Measurements from ENCODE around the gene FNIP2.
A peak's percentile ranks its signal among the peaks of the same experiment; 100 is the strongest.
"Not testable (repeated sequence)": the region's sequence is repeated elsewhere in the genome, so short reads cannot be mapped to it uniquely, and the experiment has no call there.

Gene FNIP2

DNA sequence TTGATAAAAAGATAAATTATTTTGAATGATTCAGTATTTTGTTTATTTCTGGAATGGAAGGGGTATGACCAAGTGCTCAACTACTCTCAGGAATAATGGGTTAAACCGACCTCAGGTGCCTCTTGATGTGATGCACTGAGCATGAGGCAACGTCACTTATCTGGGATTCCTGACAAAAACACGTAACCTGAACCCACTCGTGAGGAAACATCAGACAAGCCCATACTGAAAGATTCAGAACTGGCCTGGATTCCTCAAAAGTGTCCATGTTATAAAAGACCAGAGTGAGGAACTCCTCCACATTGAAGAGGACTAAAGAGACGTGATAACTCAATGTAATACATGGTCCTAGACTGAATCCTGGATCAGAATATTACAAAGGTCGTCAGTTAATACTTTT, 144.0 kb downstream of the FNIP2 start:
- peaks cover 4% of the 10 kb centered on the region for H3K4me1 ChIP-seq (ENCODE audit: control insufficient read depth, insufficient read depth, low read length)

DNA sequence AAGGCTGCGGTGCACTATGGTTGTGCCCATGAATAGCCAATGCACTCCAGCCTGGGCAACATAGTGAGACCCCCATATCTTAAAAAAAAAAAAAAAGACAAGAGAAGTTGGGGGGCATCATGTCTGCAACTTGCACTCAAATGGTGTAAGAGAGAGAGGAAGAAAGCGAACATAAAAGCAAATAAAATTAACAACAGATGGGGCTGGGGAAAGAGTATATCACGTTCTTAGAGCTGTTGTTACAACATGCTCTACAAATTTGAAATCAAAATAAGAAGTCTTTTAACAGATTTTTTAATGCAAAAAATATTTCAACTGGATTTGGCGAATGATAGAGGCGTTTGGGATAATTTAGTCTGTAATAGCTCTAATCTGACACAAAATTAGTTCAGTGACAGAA, 144.9 kb downstream of the FNIP2 start:
- Histone ChIP-seq H3K9me3 (ENCODE audit: control insufficient read depth in 2 of 2, low read length in 2 of 2) (no peaks in the 10 kb centered on the region), H3K4me3 (ENCODE audit: low read length in 2 of 2) (no peak overlapping the region), H3K27ac (ENCODE audit: low read length) (no peak overlapping the region), H3K36me3 (ENCODE audit: control insufficient read depth in 2 of 2, insufficient read depth in 2 of 2, low read length in 2 of 2) (no peaks in the 10 kb centered on the region), H3K9ac (ENCODE audit: low read length in 2 of 2) (no peak overlapping the region), H3K27me3 (ENCODE audit: control insufficient read depth in 1 of 2, insufficient read depth in 2 of 2, low read length in 2 of 2) (no peaks in the 10 kb centered on the region), H3K4me1 (ENCODE audit: control insufficient read depth, insufficient read depth, low read length) (peaks cover 4% of the 10 kb centered on the region)

More for the DNA sequence above, 144.0 kb downstream of the FNIP2 start:
- Histone ChIP-seq H3K9me3 (ENCODE audit: control insufficient read depth in 2 of 2, low read length in 2 of 2) (no peaks in the 10 kb centered on the region), H3K9ac (ENCODE audit: low read length in 2 of 2) (no peak overlapping the region), H3K27ac (ENCODE audit: low read length) (no peak overlapping the region), H3K36me3 (ENCODE audit: control insufficient read depth in 2 of 2, insufficient read depth in 2 of 2, low read length in 2 of 2) (no peaks in the 10 kb centered on the region), H3K4me3 (ENCODE audit: low read length in 2 of 2) (no peak overlapping the region), H3K27me3 (ENCODE audit: control insufficient read depth in 1 of 2, insufficient read depth in 2 of 2, low read length in 2 of 2) (no peaks in the 10 kb centered on the region)

- Histone ChIP-seq H3K27me3 (ENCODE audit: control insufficient read depth in 1 of 2, insufficient read depth in 2 of 2, low read length in 2 of 2) (no peaks in the 10 kb centered on the region), H3K4me1 (ENCODE audit: control insufficient read depth, insufficient read depth, low read length) (peaks cover 4% of the 10 kb centered on the region), H3K9ac (ENCODE audit: low read length in 2 of 2) (no peak overlapping the region), H3K4me3 (ENCODE audit: low read length in 2 of 2) (no peak overlapping the region), H3K27ac (ENCODE audit: low read length) (no peak overlapping the region), H3K36me3 (ENCODE audit: control insufficient read depth in 2 of 2, insufficient read depth in 2 of 2, low read length in 2 of 2) (no peaks in the 10 kb centered on the region), H3K9me3 (ENCODE audit: control insufficient read depth in 2 of 2, low read length in 2 of 2) (no peaks in the 10 kb centered on the region)
Measured at GRCh38 chr4:158914218-158914617, 145.4 kb downstream of the FNIP2 start.

DNA sequence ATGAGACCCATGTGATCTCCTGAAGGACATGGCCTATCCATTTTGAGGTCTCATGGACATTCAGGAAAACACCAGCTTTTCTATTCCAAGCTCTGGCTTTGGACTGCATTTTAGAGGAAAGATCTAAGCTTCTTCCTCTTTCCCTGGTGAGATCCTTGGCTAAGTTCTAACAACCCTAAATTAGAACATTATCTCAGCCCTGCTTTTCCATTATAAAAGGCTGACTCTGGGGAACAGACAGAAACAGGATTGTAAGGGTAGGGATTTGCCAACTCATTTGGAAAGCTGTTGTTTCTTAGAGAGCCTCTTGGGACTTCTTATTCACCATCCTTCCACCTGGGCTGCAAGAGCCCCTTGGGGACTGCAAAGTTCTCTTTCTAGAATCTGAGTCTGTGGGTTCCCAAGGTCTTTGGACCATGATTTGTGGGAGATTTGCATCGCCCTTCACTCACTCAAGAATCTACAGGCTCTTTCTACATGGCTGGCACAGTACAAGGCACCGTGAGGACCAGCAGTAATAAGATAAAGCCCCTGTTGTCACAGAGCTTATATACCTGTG, 146.9 kb downstream of the FNIP2 start:
- H3K9me3 ChIP-seq (ENCODE audit: control insufficient read depth in 2 of 2, low read length in 2 of 2), result no peaks in the 10 kb centered on the region
- H3K4me1 ChIP-seq (ENCODE audit: control insufficient read depth, insufficient read depth, low read length), result peaks cover 4% of the 10 kb centered on the region
- H3K27ac ChIP-seq (ENCODE audit: low read length), result no peak overlapping the region

GRCh38 chr4:158920452-158920996, 151.7 kb downstream of the FNIP2 start:
- H3K27ac ChIP-seq (ENCODE audit: low read length); H3K9ac ChIP-seq (ENCODE audit: low read length in 2 of 2); H3K4me3 ChIP-seq (ENCODE audit: low read length in 2 of 2); H3K4me1 ChIP-seq (ENCODE audit: control insufficient read depth, insufficient read depth, low read length); H3K9me3 ChIP-seq (ENCODE audit: control insufficient read depth in 2 of 2, low read length in 2 of 2); H3K36me3 ChIP-seq (ENCODE audit: control insufficient read depth in 2 of 2, insufficient read depth in 2 of 2, low read length in 2 of 2); H3K27me3 ChIP-seq (ENCODE audit: control insufficient read depth in 1 of 2, insufficient read depth in 2 of 2, low read length in 2 of 2): not testable (repeated sequence)

More for the DNA sequence above, 146.9 kb downstream of the FNIP2 start:
- peak overlapping the region in 1 of 2 donors; percentile 15 for H3K4me3 ChIP-seq (ENCODE audit: low read length in 2 of 2)
- H3K27me3 ChIP-seq (ENCODE audit: control insufficient read depth in 1 of 2, insufficient read depth in 2 of 2, low read length in 2 of 2), result no peaks in the 10 kb centered on the region
- no peak overlapping the region for H3K9ac ChIP-seq (ENCODE audit: low read length in 2 of 2)
- H3K36me3 ChIP-seq (ENCODE audit: control insufficient read depth in 2 of 2, insufficient read depth in 2 of 2, low read length in 2 of 2), result no peaks in the 10 kb centered on the region

DNA sequence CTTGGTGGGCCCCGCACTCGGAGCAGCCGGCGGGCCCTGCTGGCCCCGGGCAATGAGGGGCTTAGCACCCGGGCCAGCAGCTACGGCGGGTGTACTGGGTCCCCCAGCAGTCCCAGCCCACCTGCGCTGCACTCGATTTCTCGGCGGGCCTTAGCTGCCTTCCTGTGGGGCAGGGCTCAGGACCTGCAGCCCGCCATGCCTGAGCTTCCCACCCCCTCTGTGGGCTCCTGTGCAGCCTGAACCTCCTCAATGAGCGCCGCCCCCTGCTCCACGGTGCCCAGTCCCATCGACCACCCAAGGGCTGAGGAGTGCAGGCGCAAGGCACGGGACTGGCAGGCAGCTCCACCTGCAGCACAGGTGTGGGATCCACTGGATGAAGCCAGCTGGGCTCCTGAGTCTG, 158.9 kb downstream of the FNIP2 start:
- H3K4me1 ChIP-seq (ENCODE audit: control insufficient read depth, insufficient read depth, low read length); H3K9me3 ChIP-seq (ENCODE audit: control insufficient read depth in 2 of 2, low read length in 2 of 2); H3K36me3 ChIP-seq (ENCODE audit: control insufficient read depth in 2 of 2, insufficient read depth in 2 of 2, low read length in 2 of 2): not testable (repeated sequence)

GRCh38 chr4:158929939-158930638, 161.3 kb downstream of the FNIP2 start:
- no peak overlapping the region for H3K9ac ChIP-seq (ENCODE audit: low read length in 2 of 2)
- no peak overlapping the region for H3K27ac ChIP-seq (ENCODE audit: low read length)
- no peaks in the 10 kb centered on the region for H3K27me3 ChIP-seq (ENCODE audit: control insufficient read depth in 1 of 2, insufficient read depth in 2 of 2, low read length in 2 of 2)
- no peaks in the 10 kb centered on the region for H3K4me1 ChIP-seq (ENCODE audit: control insufficient read depth, insufficient read depth, low read length)
- H3K36me3 ChIP-seq (ENCODE audit: control insufficient read depth in 2 of 2, insufficient read depth in 2 of 2, low read length in 2 of 2), result no peaks in the 10 kb centered on the region
- H3K9me3 ChIP-seq (ENCODE audit: control insufficient read depth in 2 of 2, low read length in 2 of 2), result no peaks in the 10 kb centered on the region
- no peak overlapping the region for H3K4me3 ChIP-seq (ENCODE audit: low read length in 2 of 2)

More for the DNA sequence above, 158.9 kb downstream of the FNIP2 start:
- not testable (repeated sequence) for H3K4me3 ChIP-seq (ENCODE audit: low read length in 2 of 2); H3K27me3 ChIP-seq (ENCODE audit: control insufficient read depth in 1 of 2, insufficient read depth in 2 of 2, low read length in 2 of 2); H3K27ac ChIP-seq (ENCODE audit: low read length); H3K9ac ChIP-seq (ENCODE audit: low read length in 2 of 2)

DNA sequence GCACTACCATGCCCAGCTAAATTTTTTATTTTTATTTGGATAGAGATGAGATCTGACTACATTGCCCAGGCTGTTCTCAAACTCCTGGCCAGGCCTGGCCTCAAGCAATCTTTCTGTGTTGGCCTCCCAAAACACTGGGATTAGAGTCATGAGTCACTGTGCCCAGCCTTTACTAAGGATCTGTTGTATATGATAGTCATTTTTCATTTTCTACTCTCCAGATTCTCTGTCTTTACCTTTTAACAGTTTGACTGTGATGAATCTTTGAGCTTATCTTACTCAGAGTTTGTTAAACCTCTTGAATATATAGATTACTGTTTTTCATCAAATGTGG, 161.8 kb downstream of the FNIP2 start:
- no peak overlapping the region for H3K4me3 ChIP-seq (ENCODE audit: low read length in 2 of 2)
- H3K4me1 ChIP-seq (ENCODE audit: control insufficient read depth, insufficient read depth, low read length), result no peaks in the 10 kb centered on the region
- no peaks in the 10 kb centered on the region for H3K36me3 ChIP-seq (ENCODE audit: control insufficient read depth in 2 of 2, insufficient read depth in 2 of 2, low read length in 2 of 2)
- no peaks in the 10 kb centered on the region for H3K27me3 ChIP-seq (ENCODE audit: control insufficient read depth in 1 of 2, insufficient read depth in 2 of 2, low read length in 2 of 2)
- no peak overlapping the region for H3K27ac ChIP-seq (ENCODE audit: low read length)
- no peaks in the 10 kb centered on the region for H3K9me3 ChIP-seq (ENCODE audit: control insufficient read depth in 2 of 2, low read length in 2 of 2)
- H3K9ac ChIP-seq (ENCODE audit: low read length in 2 of 2), result no peak overlapping the region

- Histone ChIP-seq H3K4me3 (ENCODE audit: low read length in 2 of 2) (no peak overlapping the region), H3K36me3 (ENCODE audit: control insufficient read depth in 2 of 2, insufficient read depth in 2 of 2, low read length in 2 of 2) (no peaks in the 10 kb centered on the region), H3K4me1 (ENCODE audit: control insufficient read depth, insufficient read depth, low read length) (no peaks in the 10 kb centered on the region), H3K9ac (ENCODE audit: low read length in 2 of 2) (no peak overlapping the region), H3K9me3 (ENCODE audit: control insufficient read depth in 2 of 2, low read length in 2 of 2) (no peaks in the 10 kb centered on the region), H3K27me3 (ENCODE audit: control insufficient read depth in 1 of 2, insufficient read depth in 2 of 2, low read length in 2 of 2) (no peaks in the 10 kb centered on the region), H3K27ac (ENCODE audit: low read length) (no peak overlapping the region)
Measured at GRCh38 chr4:158933236-158933635, 164.4 kb downstream of the FNIP2 start.

DNA sequence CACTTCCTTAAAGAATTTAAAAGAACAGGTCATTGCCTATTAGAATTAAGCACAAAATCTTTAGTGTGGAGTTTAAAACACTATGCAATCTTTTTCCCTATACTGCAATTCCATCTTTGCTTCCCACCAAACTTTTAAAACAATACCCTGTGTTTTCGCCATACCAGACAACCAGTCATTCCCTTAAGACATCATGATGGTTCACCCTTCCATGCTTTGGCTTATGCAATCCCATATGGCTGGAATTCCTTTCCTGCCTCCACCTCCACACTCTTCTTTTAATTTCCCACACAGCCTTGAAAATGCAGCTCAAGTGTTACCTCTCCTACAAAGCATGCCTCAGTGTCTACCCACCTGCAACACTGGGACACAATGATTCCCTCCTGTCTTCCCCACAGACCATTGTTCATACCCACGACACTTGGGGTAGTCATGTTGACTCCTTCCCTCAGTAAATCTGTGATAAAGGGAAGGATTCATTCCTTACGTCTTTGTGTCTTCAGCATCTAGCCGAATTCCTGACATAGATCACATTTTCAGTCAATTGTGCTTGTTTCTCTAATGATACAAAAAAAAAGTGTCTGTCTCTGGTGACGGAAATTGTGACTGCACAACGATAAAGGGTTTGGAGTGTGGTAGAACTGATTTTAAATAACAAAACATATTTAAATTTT, 166.3 kb downstream of the FNIP2 start:
- Histone ChIP-seq H3K27me3 (ENCODE audit: control insufficient read depth in 1 of 2, insufficient read depth in 2 of 2, low read length in 2 of 2) (no peaks in the 10 kb centered on the region), H3K9ac (ENCODE audit: low read length in 2 of 2) (no peak overlapping the region), H3K9me3 (ENCODE audit: control insufficient read depth in 2 of 2, low read length in 2 of 2) (no peaks in the 10 kb centered on the region), H3K4me1 (ENCODE audit: control insufficient read depth, insufficient read depth, low read length) (no peaks in the 10 kb centered on the region), H3K4me3 (ENCODE audit: low read length in 2 of 2) (no peak overlapping the region), H3K36me3 (ENCODE audit: control insufficient read depth in 2 of 2, insufficient read depth in 2 of 2, low read length in 2 of 2) (no peaks in the 10 kb centered on the region), H3K27ac (ENCODE audit: low read length) (no peak overlapping the region)

DNA sequence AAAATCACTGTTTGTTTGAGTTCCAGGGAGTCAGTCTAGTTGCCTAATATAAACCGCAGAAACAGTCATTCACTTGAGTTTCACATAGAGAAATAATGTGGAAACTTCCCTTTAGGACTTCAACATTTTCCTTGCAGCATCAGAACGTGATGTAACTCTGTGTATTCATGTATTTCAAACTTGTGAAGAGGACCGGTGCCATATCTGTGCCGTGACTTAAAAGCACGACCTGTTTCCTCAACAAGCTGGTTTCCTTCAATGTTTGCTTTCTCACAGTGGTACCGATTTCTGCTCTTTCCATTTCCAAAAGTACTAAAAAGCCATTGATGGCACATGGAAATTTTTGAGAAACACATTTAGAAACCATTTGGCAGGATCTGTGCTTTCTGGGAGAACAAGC, 167.4 kb downstream of the FNIP2 start:
- no peaks in the 10 kb centered on the region for H3K36me3 ChIP-seq (ENCODE audit: control insufficient read depth in 2 of 2, insufficient read depth in 2 of 2, low read length in 2 of 2)
- no peak overlapping the region for H3K4me3 ChIP-seq (ENCODE audit: low read length in 2 of 2)
- H3K9me3 ChIP-seq (ENCODE audit: control insufficient read depth in 2 of 2, low read length in 2 of 2), result no peaks in the 10 kb centered on the region
- H3K27ac ChIP-seq (ENCODE audit: low read length), result no peak overlapping the region
- H3K27me3 ChIP-seq (ENCODE audit: control insufficient read depth in 1 of 2, insufficient read depth in 2 of 2, low read length in 2 of 2), result no peaks in the 10 kb centered on the region
- H3K9ac ChIP-seq (ENCODE audit: low read length in 2 of 2), result no peak overlapping the region
- no peaks in the 10 kb centered on the region for H3K4me1 ChIP-seq (ENCODE audit: control insufficient read depth, insufficient read depth, low read length)

All from stomach smooth muscle (tissue), 2 donors.